ENCODE results near the gene MDH1. TPM values are rescaled to one million over a fixed set of nuclear protein-coding genes. Genes with fewer than 3 reads are reported as not detected.

The MDH1 gene
- total RNA-seq, 6 experiments from 2014 or later: 96.4 to 266 (median 110) TPM

DNA sequence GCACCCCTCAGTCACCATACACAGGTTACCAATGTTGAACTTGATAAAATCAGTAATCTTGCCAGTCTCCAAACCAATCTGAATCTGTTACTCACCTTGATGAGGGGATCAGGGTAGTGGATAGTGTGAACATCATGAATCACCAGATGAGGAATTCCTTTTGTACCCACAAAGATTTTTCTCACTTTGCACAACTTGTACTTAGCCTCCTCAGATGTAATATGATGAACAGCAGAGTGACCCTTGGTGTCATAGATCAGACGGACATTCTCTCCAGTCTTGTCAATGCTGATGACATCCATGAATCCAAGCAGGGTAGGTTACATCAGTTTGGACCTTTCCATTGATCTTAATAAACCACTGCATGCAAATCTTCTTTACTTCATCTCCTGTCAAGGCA is 54.7 kb downstream of the MDH1 start:
- intact Hi-C loops (cut with DNase I): no loop called here

DNA sequence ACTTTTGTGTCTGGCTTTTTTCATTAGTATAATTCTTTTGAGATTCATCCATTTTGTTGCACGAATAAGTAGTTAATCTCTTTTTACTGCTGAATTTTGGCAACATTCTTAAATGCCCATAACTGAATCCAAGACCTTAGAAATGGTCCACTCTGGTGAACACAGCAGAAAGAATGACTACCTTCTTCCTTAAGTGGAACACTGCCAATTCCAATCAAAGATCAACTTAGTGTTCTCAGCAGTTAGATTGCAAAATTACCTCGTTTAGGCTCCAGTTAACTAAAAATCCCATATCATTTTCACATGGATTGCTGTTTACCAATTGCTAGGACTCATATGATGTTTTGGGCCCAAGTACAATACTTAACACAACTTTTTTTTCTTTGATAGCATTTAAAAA is 59.9 kb downstream of the MDH1 start:
- intact Hi-C loops (cut with DNase I): no loop called here
- DNase-seq: no peak
- no peak overlapping the region for H3K4me3 ChIP-seq
- H3K27me3 ChIP-seq: no peaks in the 10 kb centered on the region
- TF ChIP-seq, protein P1, sequence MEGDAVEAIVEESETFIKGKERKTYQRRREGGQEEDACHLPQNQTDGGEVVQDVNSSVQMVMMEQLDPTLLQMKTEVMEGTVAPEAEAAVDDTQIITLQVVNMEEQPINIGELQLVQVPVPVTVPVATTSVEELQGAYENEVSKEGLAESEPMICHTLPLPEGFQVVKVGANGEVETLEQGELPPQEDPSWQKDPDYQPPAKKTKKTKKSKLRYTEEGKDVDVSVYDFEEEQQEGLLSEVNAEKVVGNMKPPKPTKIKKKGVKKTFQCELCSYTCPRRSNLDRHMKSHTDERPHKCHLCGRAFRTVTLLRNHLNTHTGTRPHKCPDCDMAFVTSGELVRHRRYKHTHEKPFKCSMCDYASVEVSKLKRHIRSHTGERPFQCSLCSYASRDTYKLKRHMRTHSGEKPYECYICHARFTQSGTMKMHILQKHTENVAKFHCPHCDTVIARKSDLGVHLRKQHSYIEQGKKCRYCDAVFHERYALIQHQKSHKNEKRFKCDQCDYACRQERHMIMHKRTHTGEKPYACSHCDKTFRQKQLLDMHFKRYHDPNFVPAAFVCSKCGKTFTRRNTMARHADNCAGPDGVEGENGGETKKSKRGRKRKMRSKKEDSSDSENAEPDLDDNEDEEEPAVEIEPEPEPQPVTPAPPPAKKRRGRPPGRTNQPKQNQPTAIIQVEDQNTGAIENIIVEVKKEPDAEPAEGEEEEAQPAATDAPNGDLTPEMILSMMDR (IDR thresholded peaks at IDR 0.05): no peak
- no peak for TF ChIP-seq POLR2A (IDR thresholded peaks at IDR 0.05)
- H3K36me3 ChIP-seq: no peaks in the 10 kb centered on the region
- no peaks in the 10 kb centered on the region for H3K9me3 ChIP-seq
- WGBS (ENCODE audit: insufficient coverage, low coverage, low lambda C conversion rate, missing lambda C conversion rate): 49% methylated on average over 2 of the region's 2 CpGs
- H3K27ac ChIP-seq: no peak overlapping the region
- ATAC-seq: peak in 3 of 4 donors; percentile 20 to 63 (median 55)
- H3K4me1 ChIP-seq: peaks cover 0 to 12% (median 0%) of the 10 kb centered on the region in 4 donors

More for the DNA sequence above, 54.7 kb downstream of the MDH1 start:
- no peak for ATAC-seq
- Histone ChIP-seq H3K4me1 (no peaks in the 10 kb centered on the region), H3K36me3 (no peaks in the 10 kb centered on the region), H3K27me3 (no peaks in the 10 kb centered on the region), H3K27ac (no peak overlapping the region), H3K4me3 (no peak overlapping the region), H3K9me3 (no peaks in the 10 kb centered on the region)
- TF ChIP-seq, protein P1 (IDR thresholded peaks at IDR 0.05): no peak
- TF ChIP-seq POLR2A (IDR thresholded peaks at IDR 0.05): no peak
- no peak for DNase-seq
- 67% methylated on average over 1 of the region's 1 CpG for WGBS (ENCODE audit: insufficient coverage, low coverage, low lambda C conversion rate, missing lambda C conversion rate)

DNA sequence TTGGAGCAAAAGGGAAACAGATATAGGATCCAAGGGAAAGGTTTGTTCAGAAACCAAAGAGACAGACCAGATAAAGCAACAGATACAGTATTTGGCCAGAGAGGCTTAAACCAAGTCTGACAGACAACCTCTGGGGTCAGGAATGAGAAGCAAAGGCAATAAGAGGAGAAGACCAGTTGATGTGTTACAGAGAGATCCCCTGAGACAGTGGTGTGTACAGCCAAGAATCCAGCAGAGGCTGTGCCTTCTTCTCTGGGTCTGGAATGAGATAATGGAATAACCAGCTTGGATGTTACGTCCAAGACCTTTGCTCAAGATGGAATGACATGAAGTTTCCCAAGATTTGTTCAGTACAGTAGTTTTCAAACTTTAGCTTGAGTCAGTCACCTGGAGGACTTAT is 61.1 kb downstream of the MDH1 start:
- no peak overlapping the region for H3K27ac ChIP-seq
- peaks cover 0 to 12% (median 0%) of the 10 kb centered on the region in 4 donors for H3K4me1 ChIP-seq
- intact Hi-C loops (cut with DNase I): no loop called here
- no peaks in the 10 kb centered on the region for H3K36me3 ChIP-seq
- no peaks in the 10 kb centered on the region for H3K9me3 ChIP-seq
- no peaks in the 10 kb centered on the region for H3K27me3 ChIP-seq
- no peak overlapping the region for H3K4me3 ChIP-seq
- TF ChIP-seq, protein P1 (IDR thresholded peaks at IDR 0.05): no peak
- TF ChIP-seq POLR2A (IDR thresholded peaks at IDR 0.05): no peak
- DNase-seq (no peak), ATAC-seq (no peak)
- no CpG with 5 or more reads among the region's 1 CpG for WGBS (ENCODE audit: insufficient coverage, low coverage, low lambda C conversion rate, missing lambda C conversion rate)

DNA sequence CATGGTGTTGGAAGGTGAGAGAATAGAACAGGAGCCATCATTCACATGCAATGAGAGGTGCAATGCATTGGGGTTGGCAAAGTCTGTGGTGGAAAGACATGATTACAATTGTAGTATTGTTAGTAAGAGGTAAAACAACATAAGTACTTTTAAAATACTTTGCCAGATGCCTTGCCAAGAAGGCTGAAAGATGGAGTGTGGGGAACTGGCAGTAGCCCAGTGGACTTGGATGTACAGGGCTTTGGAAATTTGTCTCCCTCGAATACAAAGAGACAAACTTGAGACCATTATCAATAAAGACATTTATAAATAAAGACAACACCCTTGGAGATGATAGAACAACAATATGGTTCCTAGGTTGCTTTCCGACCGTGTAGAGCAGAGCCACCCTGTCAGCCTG is 62.0 kb downstream of the MDH1 start:
- intact Hi-C loops (cut with DNase I): no loop called here
- Histone ChIP-seq H3K36me3 (no peaks in the 10 kb centered on the region), H3K27ac (no peak overlapping the region), H3K4me1 (peaks cover 0 to 12% (median 0%) of the 10 kb centered on the region in 4 donors), H3K27me3 (no peaks in the 10 kb centered on the region), H3K9me3 (no peaks in the 10 kb centered on the region), H3K4me3 (no peak overlapping the region)
- TF ChIP-seq, protein P1 (IDR thresholded peaks at IDR 0.05): no peak
- no peak for TF ChIP-seq POLR2A (IDR thresholded peaks at IDR 0.05)
- WGBS (ENCODE audit: insufficient coverage, low coverage, low lambda C conversion rate, missing lambda C conversion rate): 70% methylated on average over 3 of the region's 3 CpGs
- DNase-seq: no peak
- ATAC-seq: no peak

DNA sequence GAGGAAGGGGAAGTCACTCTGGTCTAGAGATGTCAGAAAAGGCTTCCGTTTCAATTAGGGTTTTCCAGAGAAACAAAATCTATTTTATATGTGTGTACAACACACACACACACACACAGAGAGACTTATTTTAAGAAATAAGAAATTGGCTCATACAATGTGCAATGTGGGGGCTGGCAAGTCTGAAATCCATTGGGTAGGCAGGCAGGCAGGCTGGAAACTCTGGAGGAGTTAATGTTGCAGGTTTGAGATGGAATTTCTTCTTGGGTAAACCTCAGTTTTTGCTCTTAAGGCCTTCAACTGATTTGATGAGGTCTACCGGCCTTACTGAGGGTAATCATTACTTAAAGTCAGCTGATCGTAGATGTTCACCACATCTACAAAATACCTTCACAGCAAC is 62.6 kb downstream of the MDH1 start:
- intact Hi-C loops (cut with DNase I): no loop called here
- TF ChIP-seq POLR2A (IDR thresholded peaks at IDR 0.05): no peak
- TF ChIP-seq, protein P1 (IDR thresholded peaks at IDR 0.05): no peak

More for the DNA sequence above, 62.6 kb downstream of the MDH1 start:
- Histone ChIP-seq H3K4me3 (no peak overlapping the region), H3K9me3 (no peaks in the 10 kb centered on the region), H3K27ac (no peak overlapping the region), H3K4me1 (peaks cover 0 to 12% (median 0%) of the 10 kb centered on the region in 4 donors), H3K27me3 (no peaks in the 10 kb centered on the region), H3K36me3 (no peaks in the 10 kb centered on the region)
- 59% methylated on average over 3 of the region's 3 CpGs for WGBS (ENCODE audit: insufficient coverage, low coverage, low lambda C conversion rate, missing lambda C conversion rate)
- ATAC-seq (no peak), DNase-seq (no peak)
